Measurements from ENCODE around the gene ZBTB17.

ZBTB17 gene

DNA sequence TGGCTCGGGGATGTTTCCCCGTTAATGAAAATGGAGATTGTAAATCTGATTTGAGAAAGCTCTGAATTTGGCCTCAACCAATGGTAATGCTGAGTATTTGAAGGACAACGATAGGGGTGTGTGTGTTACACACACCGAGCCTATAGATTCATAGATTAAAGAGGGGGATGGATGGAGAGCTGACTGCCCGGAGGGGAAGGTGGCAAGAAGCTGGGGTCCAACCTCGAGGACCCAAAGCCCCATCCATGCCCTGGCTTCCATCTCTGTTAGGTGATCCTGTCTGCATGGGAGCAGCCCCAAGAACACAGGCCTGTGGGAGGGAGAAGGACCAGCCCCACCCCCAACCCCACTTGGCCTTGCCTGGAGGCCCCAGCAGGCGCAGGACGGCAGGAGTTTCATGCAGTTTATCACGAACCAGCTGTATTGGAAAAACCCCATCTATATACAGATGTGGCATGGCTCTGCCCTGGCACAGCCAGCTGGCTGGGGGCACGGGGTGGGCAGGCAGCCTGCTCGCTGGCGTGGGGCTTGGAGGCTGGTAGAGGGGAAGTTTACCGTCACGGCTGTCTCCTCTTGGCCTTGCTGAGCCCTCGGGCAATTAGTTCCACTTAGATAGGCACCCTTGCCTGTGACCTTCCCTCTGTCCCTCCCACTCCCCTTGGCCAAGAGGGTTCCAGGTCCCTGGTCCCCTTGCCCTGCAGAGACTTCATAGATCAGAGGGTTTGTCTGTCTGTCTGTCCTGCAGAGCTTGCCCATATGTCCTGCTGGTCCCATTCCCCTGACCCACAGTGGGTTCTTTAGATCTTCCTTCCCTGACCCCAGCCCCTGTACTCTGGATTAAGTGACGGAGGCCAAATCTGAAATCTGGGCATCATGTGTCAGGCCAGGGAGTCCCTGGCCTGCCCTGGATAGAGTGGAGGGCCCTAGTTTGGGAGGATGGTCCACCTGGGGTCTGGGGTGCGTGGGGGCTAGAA, 38.9 kb upstream of the ZBTB17 start:
- peaks cover 20% of the 10 kb centered on the region for H3K27me3 ChIP-seq (ENCODE audit: control insufficient read depth, low read length)
- no peaks in the 10 kb centered on the region for H3K9me2 ChIP-seq (replicated peaks; ENCODE audit: control insufficient read depth, low read length)
- peak overlapping the region; percentile 28 for H3K4me2 ChIP-seq (ENCODE audit: low read length)
- H3K27ac ChIP-seq (ENCODE audit: low read depth, low read length) = no peak overlapping the region
- H3K9me3 ChIP-seq (ENCODE audit: control insufficient read depth, insufficient read depth, low read length) = no peaks in the 10 kb centered on the region
- no peaks in the 10 kb centered on the region for H3F3A ChIP-seq (ENCODE audit: control insufficient read depth, insufficient read depth)
- no peaks in the 10 kb centered on the region for H3K36me3 ChIP-seq (ENCODE audit: control insufficient read depth, low read length)
- H4K20me1 ChIP-seq (ENCODE audit: control insufficient read depth, insufficient read depth, low read depth, low read length) = no peaks in the 10 kb centered on the region
- H3K4me3 ChIP-seq (ENCODE audit: low read length) = no peak overlapping the region
- peaks cover 32% of the 10 kb centered on the region for H3K4me1 ChIP-seq (ENCODE audit: control insufficient read depth, low read length)
- no peaks in the 10 kb centered on the region for H3K79me2 ChIP-seq (ENCODE audit: control insufficient read depth, low read length)
- no peak for TF ChIP-seq EZH2phosphoT487 (IDR thresholded peaks at IDR 0.05; ENCODE audit: borderline replicate concordance, low read length)
- TF ChIP-seq, protein P1, sequence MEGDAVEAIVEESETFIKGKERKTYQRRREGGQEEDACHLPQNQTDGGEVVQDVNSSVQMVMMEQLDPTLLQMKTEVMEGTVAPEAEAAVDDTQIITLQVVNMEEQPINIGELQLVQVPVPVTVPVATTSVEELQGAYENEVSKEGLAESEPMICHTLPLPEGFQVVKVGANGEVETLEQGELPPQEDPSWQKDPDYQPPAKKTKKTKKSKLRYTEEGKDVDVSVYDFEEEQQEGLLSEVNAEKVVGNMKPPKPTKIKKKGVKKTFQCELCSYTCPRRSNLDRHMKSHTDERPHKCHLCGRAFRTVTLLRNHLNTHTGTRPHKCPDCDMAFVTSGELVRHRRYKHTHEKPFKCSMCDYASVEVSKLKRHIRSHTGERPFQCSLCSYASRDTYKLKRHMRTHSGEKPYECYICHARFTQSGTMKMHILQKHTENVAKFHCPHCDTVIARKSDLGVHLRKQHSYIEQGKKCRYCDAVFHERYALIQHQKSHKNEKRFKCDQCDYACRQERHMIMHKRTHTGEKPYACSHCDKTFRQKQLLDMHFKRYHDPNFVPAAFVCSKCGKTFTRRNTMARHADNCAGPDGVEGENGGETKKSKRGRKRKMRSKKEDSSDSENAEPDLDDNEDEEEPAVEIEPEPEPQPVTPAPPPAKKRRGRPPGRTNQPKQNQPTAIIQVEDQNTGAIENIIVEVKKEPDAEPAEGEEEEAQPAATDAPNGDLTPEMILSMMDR (IDR thresholded peaks at IDR 0.05; ENCODE audit: low read depth, low read length, poor library complexity, severe bottlenecking) = no peak

DNA sequence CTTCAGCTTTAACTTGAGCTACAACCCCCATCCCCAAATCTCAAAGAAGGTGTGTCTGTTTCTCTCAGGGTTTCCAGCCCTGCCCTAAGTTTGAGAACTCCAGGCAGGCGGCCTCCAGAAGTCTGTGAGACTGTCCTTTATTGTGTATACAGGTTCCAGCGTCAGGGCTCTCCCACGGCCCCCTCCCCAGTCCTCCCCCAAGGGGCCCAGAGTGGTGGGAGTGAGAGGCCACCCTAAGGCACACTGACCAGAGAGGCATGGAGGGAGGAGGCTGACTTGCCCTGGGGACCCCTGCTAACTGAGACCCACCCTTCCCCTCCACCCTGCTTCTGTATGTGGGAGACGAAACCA, 38.0 kb upstream of the ZBTB17 start:
- no peaks in the 10 kb centered on the region for H3F3A ChIP-seq (ENCODE audit: control insufficient read depth, insufficient read depth)
- no peaks in the 10 kb centered on the region for H3K36me3 ChIP-seq (ENCODE audit: control insufficient read depth, low read length)
- no peaks in the 10 kb centered on the region for H3K9me2 ChIP-seq (replicated peaks; ENCODE audit: control insufficient read depth, low read length)
- no peak for TF ChIP-seq EZH2phosphoT487 (IDR thresholded peaks at IDR 0.05; ENCODE audit: borderline replicate concordance, low read length)
- TF ChIP-seq, protein P1 (IDR thresholded peaks at IDR 0.05; ENCODE audit: low read depth, low read length, poor library complexity, severe bottlenecking) = no peak
- no peaks in the 10 kb centered on the region for H3K79me2 ChIP-seq (ENCODE audit: control insufficient read depth, low read length)
- no peaks in the 10 kb centered on the region for H4K20me1 ChIP-seq (ENCODE audit: control insufficient read depth, insufficient read depth, low read depth, low read length)
- H3K27ac ChIP-seq (ENCODE audit: low read depth, low read length) = no peak overlapping the region
- no peak overlapping the region for H3K4me2 ChIP-seq (ENCODE audit: low read length)
- no peaks in the 10 kb centered on the region for H3K9me3 ChIP-seq (ENCODE audit: control insufficient read depth, insufficient read depth, low read length)
- peaks cover 20% of the 10 kb centered on the region for H3K27me3 ChIP-seq (ENCODE audit: control insufficient read depth, low read length)
- no peak overlapping the region for H3K4me3 ChIP-seq (ENCODE audit: low read length)
- H3K4me1 ChIP-seq (ENCODE audit: control insufficient read depth, low read length) = peaks cover 32% of the 10 kb centered on the region

DNA sequence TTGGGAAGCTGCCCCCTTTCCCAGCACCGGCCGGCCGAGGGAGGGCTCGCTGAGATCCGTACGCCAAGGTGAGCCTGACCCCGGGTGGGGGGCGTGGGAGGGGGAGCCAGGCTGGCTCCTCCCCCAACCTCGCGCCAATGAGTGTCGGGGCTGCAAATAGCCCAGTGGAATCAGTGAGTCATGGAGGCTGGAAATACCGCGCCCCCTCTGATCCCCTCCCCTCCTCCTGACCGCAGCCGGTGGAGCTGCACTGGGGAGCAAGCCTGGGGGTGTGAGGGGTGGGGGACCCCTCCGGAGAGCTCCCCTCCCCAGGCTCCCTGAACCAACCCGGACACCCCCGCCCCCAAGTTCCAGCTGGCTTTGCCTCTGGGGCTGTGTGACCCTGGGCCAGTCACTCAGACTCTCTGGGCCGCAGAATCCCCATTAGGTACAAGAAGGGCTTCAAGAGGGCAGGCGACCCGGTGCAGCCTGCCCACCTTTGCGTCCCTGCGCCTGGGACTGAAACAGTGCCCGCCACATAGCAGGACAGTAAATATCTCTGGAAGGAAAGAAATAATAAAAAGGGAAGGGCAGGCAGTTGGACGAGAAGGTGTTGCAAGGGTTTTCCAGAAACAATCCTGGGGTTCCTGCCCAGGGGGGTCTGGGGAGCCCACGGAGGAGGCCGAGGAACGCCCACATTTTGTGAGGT, 37.5 kb upstream of the ZBTB17 start:
- Histone ChIP-seq H3K27ac (ENCODE audit: low read depth, low read length) (no peak overlapping the region), H3K4me2 (ENCODE audit: low read length) (peak overlapping the region; percentile 66), H3K79me2 (ENCODE audit: control insufficient read depth, low read length) (no peaks in the 10 kb centered on the region), H3K9me3 (ENCODE audit: control insufficient read depth, insufficient read depth, low read length) (no peaks in the 10 kb centered on the region), H3K36me3 (ENCODE audit: control insufficient read depth, low read length) (no peaks in the 10 kb centered on the region), H4K20me1 (ENCODE audit: control insufficient read depth, insufficient read depth, low read depth, low read length) (no peaks in the 10 kb centered on the region), H3K4me3 (ENCODE audit: low read length) (peak overlapping the region; percentile 62), H3F3A (ENCODE audit: control insufficient read depth, insufficient read depth) (no peaks in the 10 kb centered on the region), H3K27me3 (ENCODE audit: control insufficient read depth, low read length) (peaks cover 20% of the 10 kb centered on the region), H3K9me2 (replicated peaks; ENCODE audit: control insufficient read depth, low read length) (no peaks in the 10 kb centered on the region), H3K4me1 (ENCODE audit: control insufficient read depth, low read length) (peaks cover 32% of the 10 kb centered on the region)
- TF ChIP-seq, protein P1 (IDR thresholded peaks at IDR 0.05; ENCODE audit: low read depth, low read length, poor library complexity, severe bottlenecking) = no peak
- TF ChIP-seq EZH2phosphoT487 (IDR thresholded peaks at IDR 0.05; ENCODE audit: borderline replicate concordance, low read length) = no peak

Data from DOHH2 (cell line).